ENCODE measurements around the gene AMD1.
"Not testable (repeated sequence)": the region's sequence is repeated elsewhere in the genome, so short reads cannot be mapped to it uniquely, and the experiment has no call there.

The AMD1 gene

GRCh38 chr6:110877569-110877968, 3.0 kb downstream of the AMD1 start:
- DNase-seq (ENCODE audit: low read depth) = no peak

- no peak for DNase-seq (ENCODE audit: low read depth)
These were observed 4.4 kb downstream of the AMD1 start for GRCh38 chr6:110878751-110879522.

GRCh38 chr6:110880651-110881050, 6.1 kb downstream of the AMD1 start:
- DNase-seq (ENCODE audit: low read depth) = no peak

GRCh38 chr6:110881546-110882273, 7.1 kb downstream of the AMD1 start:
- DNase-seq (ENCODE audit: low read depth) = no peak

- no peak for DNase-seq (ENCODE audit: low read depth)
These were observed 7.7 kb downstream of the AMD1 start for GRCh38 chr6:110882274-110882619.

GRCh38 chr6:110882824-110883554, 8.4 kb downstream of the AMD1 start:
- no peak for DNase-seq (ENCODE audit: low read depth)

- DNase-seq (ENCODE audit: low read depth) = no peak
These were observed 9.7 kb downstream of the AMD1 start for GRCh38 chr6:110884321-110884720.

- no peak for DNase-seq (ENCODE audit: low read depth)
These were observed 10.9 kb downstream of the AMD1 start for GRCh38 chr6:110885526-110885925.

- no peak for DNase-seq (ENCODE audit: low read depth)
These were observed 12.1 kb downstream of the AMD1 start for GRCh38 chr6:110886555-110887167.

GRCh38 chr6:110890288-110890687, 15.7 kb downstream of the AMD1 start:
- no peak for DNase-seq (ENCODE audit: low read depth)

GRCh38 chr6:110895907-110896608, 21.5 kb downstream of the AMD1 start:
- DNase-seq (ENCODE audit: low read depth) = no peak

- no peak for DNase-seq (ENCODE audit: low read depth)
These were observed 22.8 kb downstream of the AMD1 start for GRCh38 chr6:110897433-110897832.

GRCh38 chr6:110898111-110898510, 23.5 kb downstream of the AMD1 start:
- DNase-seq (ENCODE audit: low read depth) = no peak

- no peak for DNase-seq (ENCODE audit: low read depth)
These were observed 25.5 kb downstream of the AMD1 start for GRCh38 chr6:110900028-110900598.

- not testable (repeated sequence) for DNase-seq (ENCODE audit: low read depth)
These were observed 27.0 kb downstream of the AMD1 start for GRCh38 chr6:110901601-110902000.

- no peak for DNase-seq (ENCODE audit: low read depth)
These were observed 27.5 kb downstream of the AMD1 start for GRCh38 chr6:110902091-110902490.

- DNase-seq (ENCODE audit: low read depth) = not testable (repeated sequence)
These were observed 31.7 kb downstream of the AMD1 start for GRCh38 chr6:110906273-110906672.

- DNase-seq (ENCODE audit: low read depth) = no peak
These were observed 56.2 kb downstream of the AMD1 start for GRCh38 chr6:110930781-110931180.

GRCh38 chr6:110933912-110934311, 59.3 kb downstream of the AMD1 start:
- no peak for DNase-seq (ENCODE audit: low read depth)

GRCh38 chr6:110934381-110934898, 59.9 kb downstream of the AMD1 start:
- no peak for DNase-seq (ENCODE audit: low read depth)

- no peak for DNase-seq (ENCODE audit: low read depth)
These were observed 60.6 kb downstream of the AMD1 start for GRCh38 chr6:110935171-110935570.
